OCI-LY1 (cell line): Measurements from ENCODE around the gene CRY2.

Experiments used
- EZH2 ChIP-seq: fragments of 200-600 bp; sonication (generic), shearing (Covaris generic); IDR thresholded peaks from 2 replicates; pipeline ENCODE4 v1.8.0; 2017; ENCODE audit warnings: borderline replicate concordance, mixed run types, mild to moderate bottlenecking, antibody characterized with exemption, low read length, moderate library complexity, mixed read lengths
- TF ChIP-seq, protein P1 (sequence below): fragments of 200-600 bp; sonication (generic), shearing (Covaris generic); IDR thresholded peaks from 2 replicates; pipeline ENCODE4 v1.5.1; 2017; ENCODE audit warnings: mild to moderate bottlenecking, antibody characterized with exemption, low read length, moderate library complexity, mixed read lengths

DNA sequence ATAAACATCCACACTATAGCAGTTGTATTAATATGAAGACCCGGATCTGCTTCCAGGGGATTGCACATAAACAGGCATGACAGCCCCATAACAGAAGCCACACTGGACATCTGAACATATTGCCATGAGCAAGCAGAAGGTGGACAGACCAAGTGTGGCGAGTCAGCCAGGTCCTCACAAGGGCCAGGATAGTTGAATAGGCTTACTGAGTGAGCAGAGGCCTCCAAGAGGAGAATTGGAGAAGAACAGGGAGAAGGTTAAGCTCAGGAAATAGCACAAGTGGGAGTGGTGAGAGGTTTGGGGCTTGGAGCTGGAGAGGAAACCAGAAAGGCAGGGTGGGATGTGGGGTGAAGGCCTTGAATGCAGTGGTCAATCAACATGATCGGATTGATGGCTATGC is 31.5 kb upstream of the CRY2 start:
- TF ChIP-seq, protein P1, sequence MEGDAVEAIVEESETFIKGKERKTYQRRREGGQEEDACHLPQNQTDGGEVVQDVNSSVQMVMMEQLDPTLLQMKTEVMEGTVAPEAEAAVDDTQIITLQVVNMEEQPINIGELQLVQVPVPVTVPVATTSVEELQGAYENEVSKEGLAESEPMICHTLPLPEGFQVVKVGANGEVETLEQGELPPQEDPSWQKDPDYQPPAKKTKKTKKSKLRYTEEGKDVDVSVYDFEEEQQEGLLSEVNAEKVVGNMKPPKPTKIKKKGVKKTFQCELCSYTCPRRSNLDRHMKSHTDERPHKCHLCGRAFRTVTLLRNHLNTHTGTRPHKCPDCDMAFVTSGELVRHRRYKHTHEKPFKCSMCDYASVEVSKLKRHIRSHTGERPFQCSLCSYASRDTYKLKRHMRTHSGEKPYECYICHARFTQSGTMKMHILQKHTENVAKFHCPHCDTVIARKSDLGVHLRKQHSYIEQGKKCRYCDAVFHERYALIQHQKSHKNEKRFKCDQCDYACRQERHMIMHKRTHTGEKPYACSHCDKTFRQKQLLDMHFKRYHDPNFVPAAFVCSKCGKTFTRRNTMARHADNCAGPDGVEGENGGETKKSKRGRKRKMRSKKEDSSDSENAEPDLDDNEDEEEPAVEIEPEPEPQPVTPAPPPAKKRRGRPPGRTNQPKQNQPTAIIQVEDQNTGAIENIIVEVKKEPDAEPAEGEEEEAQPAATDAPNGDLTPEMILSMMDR: no peak
- TF ChIP-seq EZH2: no peak
